Neural crest cell (in vitro differentiated cells): ENCODE measurements around the gene PABPC1L. TPM values are rescaled to one million over a fixed set of nuclear protein-coding genes. Genes with fewer than 3 reads are reported as not detected.

Experiments used
- DNase-seq: peaks from one replicate; pipeline ENCODE4 v3.0.0; 2021; ENCODE audit warnings: low read depth, mixed read lengths, low spot score
- H3K27ac Mint-ChIP-seq: one replicate; pipeline ENCODE4 v1.8.0; 2021; ENCODE audit warnings: mild to moderate bottlenecking, mixed read lengths; ENCODE audit not compliant: unreplicated experiment
- H3K27me3 Mint-ChIP-seq: 2 replicates; pipeline ENCODE4 v1.8.0; 2021; ENCODE audit warnings: low read depth, mild to moderate bottlenecking, mixed read lengths
- H3K36me3 Mint-ChIP-seq: 2 replicates; pipeline ENCODE4 v1.8.0; 2021; ENCODE audit warnings: low read depth, mild to moderate bottlenecking, mixed read lengths
- H3K4me1 Mint-ChIP-seq: 2 replicates; pipeline ENCODE4 v1.8.0; 2021; ENCODE audit warnings: mixed read lengths
- H3K4me3 Mint-ChIP-seq: one replicate; pipeline ENCODE4 v1.8.0; 2021; ENCODE audit warnings: mild to moderate bottlenecking, mixed read lengths
- H3K9me3 Mint-ChIP-seq: 2 replicates; pipeline ENCODE4 v1.8.0; 2021; ENCODE audit warnings: mixed read lengths
- CTCF ChIP-seq: fragments of 200-600 bp; sonication (generic); conservative IDR thresholded peaks from 2 replicates; pipeline ENCODE4 v1.5.0; 2021; ENCODE audit warnings: antibody characterized with exemption, mild to moderate bottlenecking
- total RNA-seq: library from RNA; stranded (reverse); gene quantifications from 2 replicates; pipeline ENCODE4 v1.2.1, GENCODE V29; 2021

PABPC1L gene
- total RNA-seq, 1 donor from 2014 or later: 78.6 TPM

- no peaks in the 10 kb centered on the region for H3K4me1 Mint-ChIP-seq
- H3K27ac Mint-ChIP-seq: no peak overlapping the region
- DNase-seq: no peak
- TF ChIP-seq CTCF: no peak
- H3K27me3 Mint-ChIP-seq: no peaks in the 10 kb centered on the region
- H3K9me3 Mint-ChIP-seq: no peaks in the 10 kb centered on the region
- peaks cover 7% of the 10 kb centered on the region for H3K36me3 Mint-ChIP-seq
- H3K4me3 Mint-ChIP-seq: no peak overlapping the region
Measured at GRCh38 chr20:44928595-44928994, 18.7 kb downstream of the PABPC1L start.

GRCh38 chr20:44930517-44931168 lies 20.8 kb downstream of the PABPC1L start:
- TF ChIP-seq CTCF: no peak
- H3K9me3 Mint-ChIP-seq: no peaks in the 10 kb centered on the region
- H3K27me3 Mint-ChIP-seq: no peaks in the 10 kb centered on the region
- H3K27ac Mint-ChIP-seq: no peak overlapping the region
- H3K36me3 Mint-ChIP-seq: peaks cover 4% of the 10 kb centered on the region
- DNase-seq: no peak
- H3K4me3 Mint-ChIP-seq: no peak overlapping the region
- H3K4me1 Mint-ChIP-seq: no peaks in the 10 kb centered on the region

- H3K36me3 Mint-ChIP-seq: peaks cover 4% of the 10 kb centered on the region
- no peak overlapping the region for H3K27ac Mint-ChIP-seq
- DNase-seq: no peak
- TF ChIP-seq CTCF: no peak
- H3K4me3 Mint-ChIP-seq: no peak overlapping the region
- H3K4me1 Mint-ChIP-seq: no peaks in the 10 kb centered on the region
- H3K27me3 Mint-ChIP-seq: no peaks in the 10 kb centered on the region
- no peaks in the 10 kb centered on the region for H3K9me3 Mint-ChIP-seq
Measured at GRCh38 chr20:44931911-44932310, 22.1 kb downstream of the PABPC1L start.

GRCh38 chr20:44932916-44933315 lies 23.1 kb downstream of the PABPC1L start:
- no peak for DNase-seq
- Mint-ChIP-seq H3K4me1 (no peaks in the 10 kb centered on the region), H3K36me3 (peaks cover 4% of the 10 kb centered on the region), H3K9me3 (no peaks in the 10 kb centered on the region), H3K27me3 (no peaks in the 10 kb centered on the region), H3K4me3 (no peak overlapping the region), H3K27ac (no peak overlapping the region)
- TF ChIP-seq CTCF: no peak

- H3K9me3 Mint-ChIP-seq: no peaks in the 10 kb centered on the region
- no peak for DNase-seq
- H3K4me1 Mint-ChIP-seq: no peaks in the 10 kb centered on the region
- H3K4me3 Mint-ChIP-seq: no peak overlapping the region
- no peak for TF ChIP-seq CTCF
- H3K27me3 Mint-ChIP-seq: no peaks in the 10 kb centered on the region
- no peak overlapping the region for H3K27ac Mint-ChIP-seq
- peaks cover 6% of the 10 kb centered on the region for H3K36me3 Mint-ChIP-seq
Measured at GRCh38 chr20:44936510-44936909, 26.6 kb downstream of the PABPC1L start.

GRCh38 chr20:44938637-44939036 lies 28.8 kb downstream of the PABPC1L start:
- Mint-ChIP-seq H3K27ac (no peak overlapping the region), H3K36me3 (peaks cover 2% of the 10 kb centered on the region), H3K9me3 (no peaks in the 10 kb centered on the region), H3K4me1 (no peaks in the 10 kb centered on the region), H3K27me3 (no peaks in the 10 kb centered on the region), H3K4me3 (no peak overlapping the region)
- no peak for TF ChIP-seq CTCF
- DNase-seq: no peak
